GM21825 (cell line): ENCODE data around the gene FAM78A.

Source experiments
- ATAC-seq: cut with Tn5 transposase; IDR thresholded peaks from one replicate; pipeline ENCODE4 v1.9.1; 2021; ENCODE audit warnings: mild to moderate bottlenecking, moderate library complexity; ENCODE audit not compliant: unreplicated experiment

Gene FAM78A

GRCh38 chr9:131276094-131276888, at the start of gene FAM78A:
Gene FAM78A (minus strand): TSS chr9:131276510. CDS start chr9:131276179, 331 bp downstream.
- no peak for ATAC-seq

- ATAC-seq, result no peak
These were observed 48.7 kb upstream of the FAM78A start for GRCh38 chr9:131324736-131325679.

GRCh38 chr9:131323629-131324028, 47.3 kb upstream of the FAM78A start:
- ATAC-seq, result no peak

- no peak for ATAC-seq
These were observed 43.8 kb upstream of the FAM78A start for GRCh38 chr9:131320031-131320685.

- no peak for ATAC-seq
These were observed 43.2 kb upstream of the FAM78A start for GRCh38 chr9:131319486-131319885.

- ATAC-seq, result no peak
These were observed 42.1 kb upstream of the FAM78A start for GRCh38 chr9:131318231-131319085.

- no peak for ATAC-seq
These were observed 36.8 kb upstream of the FAM78A start for GRCh38 chr9:131312822-131313770.

- no peak for ATAC-seq
These were observed 35.9 kb upstream of the FAM78A start for GRCh38 chr9:131312246-131312645.

- no peak for ATAC-seq
These were observed 34.7 kb upstream of the FAM78A start for GRCh38 chr9:131310833-131311554.

GRCh38 chr9:131309530-131310276, 33.4 kb upstream of the FAM78A start:
- no peak for ATAC-seq

GRCh38 chr9:131308906-131309529, 32.7 kb upstream of the FAM78A start:
- ATAC-seq, result no peak

GRCh38 chr9:131308452-131308851, 32.1 kb upstream of the FAM78A start:
- ATAC-seq, result no peak

GRCh38 chr9:131307974-131308373, 31.7 kb upstream of the FAM78A start:
- ATAC-seq, result no peak

- ATAC-seq, result no peak
These were observed 30.2 kb upstream of the FAM78A start for GRCh38 chr9:131306397-131307004.

- no peak for ATAC-seq
These were observed 28.5 kb upstream of the FAM78A start for GRCh38 chr9:131304676-131305355.
